Endothelial cell of umbilical vein (primary cell): ENCODE measurements around the gene KNTC1. TPM values are rescaled to one million over a fixed set of nuclear protein-coding genes. Genes with fewer than 3 reads are reported as not detected.

Experiments used
- BruUV-seq: library from RNA; stranded (reverse); fragments of 400-500 nt; replicated peaks from 2 replicates; lab custom pipeline; 2021; lab: Mats Ljungman, UMichigan
- CTCF ChIA-PET: fragments of 300-600, 350-600 bp; sonication (Branson Sonifier 250); formaldehyde crosslinking; loops from one replicate; lab custom pipeline; 2021; ENCODE audit warnings: antibody characterized with exemption, inconsistent platforms; lab: Charles Lee
- POLR2A ChIA-PET: fragments of 300-600, 350-600 bp; sonication (Branson Sonifier 250); formaldehyde crosslinking; loops from one replicate; lab custom pipeline; 2021; ENCODE audit warnings: antibody characterized with exemption, inconsistent platforms; lab: Charles Lee
- DNase-seq: peaks from one replicate; pipeline ENCODE4 v3.0.0-alpha.2; 2011; ENCODE audit warnings: low read depth, low spot score
- FAIRE-seq: peaks from 2 replicates; lab custom pipeline; 2011; peaks lifted over from hg19 to GRCh38; lab: Jason Lieb, UNC
- H2AFZ ChIP-seq: 2 replicates; pipeline ENCODE4 v1.6.0; 2012; ENCODE audit warnings: low read depth, low read length, control low read depth, inconsistent platforms
- H3K27ac ChIP-seq: 2 replicates; pipeline ENCODE4 v1.5.1; 2011; ENCODE audit warnings: low read depth, mild to moderate bottlenecking, control low read depth, low read length, moderate library complexity; ENCODE audit not compliant: insufficient read depth
- H3K27me3 ChIP-seq, 2 experiments: 2 replicates each; pipeline versions ENCODE4 v1.6.0 to v1.6.1; 2011; ENCODE audit warnings: low read length in 2 of 2, mixed read lengths in 1 of 2; ENCODE audit not compliant: control insufficient read depth in 2 of 2, insufficient read depth in 2 of 2
- H3K36me3 ChIP-seq, 2 experiments: 2 replicates in 1 of 2; 3 replicates in 1 of 2; pipeline ENCODE4 v1.5.1; 2011; ENCODE audit warnings: low read length in 2 of 2, mild to moderate bottlenecking in 1 of 2, moderate library complexity in 1 of 2; ENCODE audit not compliant: control insufficient read depth in 2 of 2, insufficient read depth in 2 of 2; ENCODE audit errors: extremely low read depth in 1 of 2
- H3K4me1 ChIP-seq: 3 replicates; pipeline ENCODE4 v1.5.1; 2011; ENCODE audit warnings: mild to moderate bottlenecking, low read length; ENCODE audit not compliant: control insufficient read depth, insufficient read depth; ENCODE audit errors: extremely low read depth
- H3K4me2 ChIP-seq: 2 replicates; pipeline ENCODE4 v1.6.1; 2011; ENCODE audit warnings: low read length, control low read depth, mixed read lengths; ENCODE audit not compliant: insufficient read depth
- H3K4me3 ChIP-seq, 3 experiments: fragments of 200-600 bp in 1 of 3; sonication (generic), shearing (Covaris generic) in 1 of 3; replicated peaks in 1 of 3; 2 replicates each; pipeline ENCODE4 v1.5.1; 2011 to 2016; ENCODE audit warnings: control low read depth in 3 of 3, low read length in 3 of 3, mild to moderate bottlenecking in 2 of 3, inconsistent platforms in 1 of 3, low read depth in 1 of 3, moderate library complexity in 1 of 3; ENCODE audit not compliant: insufficient read depth in 1 of 3
- H3K79me2 ChIP-seq: 2 replicates; pipeline ENCODE4 v1.6.0; 2012; ENCODE audit warnings: low read length, inconsistent platforms; ENCODE audit not compliant: control insufficient read depth, insufficient read depth
- H3K9ac ChIP-seq: replicated peaks from 2 replicates; pipeline ENCODE3; 2011; ENCODE audit warnings: low read length, control low read depth; ENCODE audit not compliant: insufficient read depth; ENCODE audit errors: extremely low read depth
- H3K9me1 ChIP-seq: replicated peaks from 3 replicates; pipeline ENCODE4 v1.6.0; 2011; ENCODE audit warnings: mild to moderate bottlenecking, low read length; ENCODE audit not compliant: control insufficient read depth, insufficient read depth; ENCODE audit errors: extremely low read depth
- H3K9me3 ChIP-seq: replicated peaks from 2 replicates; pipeline ENCODE4 v1.5.1; 2012; ENCODE audit warnings: low read length, inconsistent platforms; ENCODE audit not compliant: control insufficient read depth, insufficient read depth
- H4K20me1 ChIP-seq: replicated peaks from 2 replicates; pipeline ENCODE3; 2011; ENCODE audit warnings: mild to moderate bottlenecking, low read length; ENCODE audit not compliant: control insufficient read depth, insufficient read depth; ENCODE audit errors: extremely low read depth
- CTCF ChIP-seq, 2 donors: IDR thresholded peaks; 1 replicate in 1 of 2; 2 replicates in 1 of 2; pipeline ENCODE4 v1.5.1; 2011; ENCODE audit warnings: low read length in 2 of 2, mild to moderate bottlenecking in 2 of 2, moderate library complexity in 2 of 2, control low read depth in 1 of 2, inconsistent platforms in 1 of 2, low read depth in 1 of 2; ENCODE audit not compliant: insufficient read depth in 1 of 2; ENCODE audit errors: extremely low read depth in 1 of 2
- FOS ChIP-seq: IDR thresholded peaks from 2 replicates; pipeline ENCODE4 v1.6.1; 2011; ENCODE audit warnings: mild to moderate bottlenecking, low read length, moderate library complexity, borderline replicate concordance; ENCODE audit not compliant: insufficient read depth
- GATA2 ChIP-seq: IDR thresholded peaks from 2 replicates; pipeline ENCODE4 v1.7.0; 2011; ENCODE audit warnings: low read depth, mild to moderate bottlenecking, moderate library complexity, mixed read lengths, low read length; ENCODE audit not compliant: insufficient read length, insufficient read depth
- JUN ChIP-seq: IDR thresholded peaks from 2 replicates; pipeline ENCODE4 v1.6.1; 2011; ENCODE audit warnings: borderline replicate concordance, low read depth; ENCODE audit not compliant: insufficient read length, insufficient read depth
- MAX ChIP-seq: IDR thresholded peaks from 2 replicates; pipeline ENCODE4 v1.6.1; 2011; ENCODE audit not compliant: insufficient read depth, insufficient read length
- dilution Hi-C: fragments of 300-500 bp; cut with MboI; formaldehyde crosslinking; loops from one replicate; pipeline ENCODE4 v1.15.0; 2019; ENCODE audit warnings: low sequenced_read_pairs; ENCODE audit not compliant: extremely low pct_ligation_motif_present
- intact Hi-C: fragments of 100-400 bp; cut with micrococcal nuclease; formaldehyde crosslinking; loops from one replicate; pipeline ENCODE4 v1.10.0; 2022
- polyA plus RNA-seq, 4 experiments: library from polyadenylated mRNA; depleted of rRNA in 3 of 4; stranded (reverse) in 3 of 4; unstranded in 1 of 4; fragments of >200 nt; gene quantifications; 2 replicates each; pipeline versions ENCODE4 v1.2.1 to v1.2.3, GENCODE V29; 2011 to 2012; ENCODE audit warnings: missing spikeins in 1 of 4
- total RNA-seq: library from RNA; stranded (reverse); gene quantifications from 2 replicates; pipeline ENCODE4 v1.2.3, GENCODE V29; 2021

The KNTC1 gene
- total and polyA plus RNA-seq, 2 donors (not counting 3 experiments of a cell fraction or from before 2014, with no cell fraction given), result 15.5 to 52.9 TPM

- H4K20me1 ChIP-seq, result no peaks in the 10 kb centered on the region
- no peaks in the 10 kb centered on the region for H3K9me3 ChIP-seq
- H3K4me3 ChIP-seq, result no peak overlapping the region
- no peaks in the 10 kb centered on the region for H3K9me1 ChIP-seq
- no peak for DNase-seq
- no peak for TF ChIP-seq MAX
- no peak for TF ChIP-seq FOS
- no peak for TF ChIP-seq GATA2
- TF ChIP-seq JUN, result no peak
- ChIA-PET POLR2A (interaction anchor here (0.5 to 0.6 kb wide), 2 partner anchors 12 to 323 kb away, joined by 3 read pairs; partner anchors contain the start of genes KNTC1 and RSRC2), CTCF (interaction anchor here (4.1 kb wide), 1 partner anchor 11 kb away, joined by 19 read pairs; no protein-coding TSS in a partner anchor)
- H3K27ac ChIP-seq, result no peak overlapping the region
- FAIRE-seq, result no peak
- H3K36me3 ChIP-seq, result peaks cover 0 to 3% of the 10 kb centered on the region in 2 experiments
- H3K79me2 ChIP-seq, result no peaks in the 10 kb centered on the region
- intact Hi-C loops (no loop called here), dilution Hi-C loops (no loop called here)
- no peaks in the 10 kb centered on the region for H3K27me3 ChIP-seq
- no peak overlapping the region for H3K9ac ChIP-seq
- no peaks in the 10 kb centered on the region for H3K4me1 ChIP-seq
- no TSS peak for BruUV-seq
- H3K4me2 ChIP-seq, result no peak overlapping the region
- H2AFZ ChIP-seq, result no peak overlapping the region
Measured at GRCh38 chr12:122538496-122538895, 11.4 kb downstream of the KNTC1 start.

GRCh38 chr12:122544537-122544936 lies 17.5 kb downstream of the KNTC1 start:
- peaks cover 0 to 10% of the 10 kb centered on the region in 2 experiments for H3K36me3 ChIP-seq
- H3K4me1 ChIP-seq, result no peaks in the 10 kb centered on the region
- no peaks in the 10 kb centered on the region for H3K79me2 ChIP-seq
- DNase-seq (no peak), FAIRE-seq (no peak)
- H3K9ac ChIP-seq, result no peak overlapping the region
- TF ChIP-seq CTCF (IDR thresholded peaks at IDR 0.05; ENCODE audit: extremely low read depth in 1 of 2, insufficient read depth in 1 of 2, low read depth in 1 of 2, low read length in 2 of 2) (no peak), MAX (no peak)
- ChIA-PET POLR2A (no interaction called here), CTCF (no interaction called here)
- intact Hi-C loops, result no loop called here
- no peak overlapping the region for H3K4me2 ChIP-seq
- no peaks in the 10 kb centered on the region for H3K9me1 ChIP-seq
- dilution Hi-C loops, result no loop called here
- no peak overlapping the region for H2AFZ ChIP-seq
- no peak overlapping the region for H3K27ac ChIP-seq
- H3K4me3 ChIP-seq, result no peak overlapping the region
- BruUV-seq, result no TSS peak
- H4K20me1 ChIP-seq, result no peaks in the 10 kb centered on the region
- no peaks in the 10 kb centered on the region for H3K27me3 ChIP-seq
- no peaks in the 10 kb centered on the region for H3K9me3 ChIP-seq
